K562 (cell line): ENCODE data around the gene DHDDS. TPM values are rescaled to one million over a fixed set of nuclear protein-coding genes. Genes with fewer than 3 reads are reported as not detected.

Source experiments
- ARID1B ChIP-seq: fragments of 450-650 bp; IDR thresholded peaks from 2 replicates; pipeline ENCODE4 v1.6.1; 2016; ENCODE audit warnings: antibody characterized with exemption, mild to moderate bottlenecking, inconsistent platforms
- CTCF ChIP-seq, 3 experiments: IDR thresholded peaks in 2 of 3; conservative IDR thresholded peaks in 1 of 3; 2 replicates each; pipeline ENCODE4 v1.5.1; 2011 to 2012; ENCODE audit warnings: low read length in 3 of 3, mild to moderate bottlenecking in 3 of 3, control low read depth in 2 of 3, improper control_type of control experiment in 1 of 3, inconsistent platforms in 1 of 3, low read depth in 1 of 3, mixed read lengths in 1 of 3, moderate library complexity in 1 of 3; ENCODE audit not compliant: insufficient read depth in 2 of 3
- CXXC5 ChIP-seq: fragments of 250-450 bp; sonication (Bioruptor Pico); IDR thresholded peaks from 2 replicates; pipeline ENCODE4 v1.8.0; 2022; ENCODE audit warnings: inconsistent platforms, mild to moderate bottlenecking, moderate library complexity
- GABPB2 ChIP-seq: fragments of 250-450 bp; sonication (Bioruptor Pico); conservative IDR thresholded peaks from 2 replicates; pipeline ENCODE4 v1.5.1; 2021; ENCODE audit warnings: mild to moderate bottlenecking
- GTF2E2 ChIP-seq: fragments of 200-800 bp; sonication (Bioruptor generic); IDR thresholded peaks from 2 replicates; pipeline ENCODE4 v1.6.1; 2016; ENCODE audit warnings: missing genetic modification characterization, missing compliant biosample characterization
- HDGF ChIP-seq: fragments of 450-650 bp; IDR thresholded peaks from 2 replicates; pipeline ENCODE4 v1.6.1; 2016
- HMG20B ChIP-seq: fragments of 250-450 bp; sonication (Bioruptor Pico); IDR thresholded peaks from 2 replicates; pipeline ENCODE4 v1.5.0; 2021; ENCODE audit warnings: mild to moderate bottlenecking
- JUNB ChIP-seq: fragments of 450-650 bp; formaldehyde crosslinking; conservative IDR thresholded peaks from 2 replicates; pipeline ENCODE4 v1.4.0; 2020; ENCODE audit warnings: mild to moderate bottlenecking
- LEF1 ChIP-seq: fragments of 450-650 bp; IDR thresholded peaks from 2 replicates; pipeline ENCODE4 v1.6.1; 2016; ENCODE audit warnings: mild to moderate bottlenecking
- MAFK ChIP-seq: IDR thresholded peaks from 2 replicates; pipeline ENCODE4 v1.6.1; 2011; ENCODE audit warnings: low read length, improper control_type of control experiment
- MEF2D ChIP-seq: conservative IDR thresholded peaks from 2 replicates; pipeline ENCODE4 v1.6.1; 2016; ENCODE audit warnings: low read depth, missing genetic modification characterization, missing compliant biosample characterization
- MNT ChIP-seq, 2 experiments: fragments of 450-650 bp; conservative IDR thresholded peaks; 2 replicates each; pipeline ENCODE4 v1.6.1; 2017; ENCODE audit warnings: mild to moderate bottlenecking in 2 of 2, moderate library complexity in 2 of 2
- NBN ChIP-seq: fragments of 450-650 bp; IDR thresholded peaks from 2 replicates; pipeline ENCODE4 v1.6.1; 2016; ENCODE audit warnings: low read depth, mild to moderate bottlenecking
- NCOA4 ChIP-seq: fragments of 450-650 bp; IDR thresholded peaks from 2 replicates; pipeline ENCODE4 v1.6.1; 2018; ENCODE audit warnings: mild to moderate bottlenecking; ENCODE audit not compliant: partially characterized antibody
- POLR2AphosphoS5 ChIP-seq: IDR thresholded peaks from 2 replicates; pipeline ENCODE4 v1.6.1; 2011; ENCODE audit warnings: mild to moderate bottlenecking, low read depth, low read length, moderate library complexity; ENCODE audit not compliant: control insufficient read depth, insufficient read depth
- PPARD ChIP-seq: fragments of 250-450 bp; sonication (Bioruptor Pico); IDR thresholded peaks from 2 replicates; pipeline ENCODE4 v1.8.0; 2022; ENCODE audit warnings: inconsistent platforms, mild to moderate bottlenecking, moderate library complexity
- RBM14 ChIP-seq: fragments of 200-400 bp; formaldehyde crosslinking; IDR thresholded peaks from 2 replicates; pipeline ENCODE4 v1.6.1; 2018; ENCODE audit warnings: low read depth, mild to moderate bottlenecking, low read length, moderate library complexity, borderline replicate concordance; ENCODE audit not compliant: insufficient read depth
- SMAD1 ChIP-seq: fragments of 150-350 bp; IDR thresholded peaks from 2 replicates; pipeline ENCODE4 v1.6.1; 2014; ENCODE audit warnings: low read length, low read depth; ENCODE audit not compliant: partially characterized antibody
- USF2 ChIP-seq: sonication (generic); formaldehyde crosslinking; IDR thresholded peaks from 2 replicates; pipeline ENCODE4 v1.5.0; 2020; ENCODE audit warnings: missing genetic modification reagents
- ZBTB12 ChIP-seq: fragments of 250-450 bp; sonication (Bioruptor Pico); IDR thresholded peaks from 2 replicates; pipeline ENCODE4 v1.4.0; 2020
- ZNF121 ChIP-seq: sonication (generic); formaldehyde crosslinking; conservative IDR thresholded peaks from 2 replicates; pipeline ENCODE4 v1.8.0; 2022; ENCODE audit warnings: missing genetic modification reagents
- ZNF316 ChIP-seq: fragments of 450-650 bp; IDR thresholded peaks from 2 replicates; pipeline ENCODE4 v1.6.1; 2016
- ZNF408 ChIP-seq: fragments of 250-450 bp; sonication (Bioruptor Pico); IDR thresholded peaks from 2 replicates; pipeline ENCODE4 v1.4.0; 2020; ENCODE audit warnings: low read depth, mild to moderate bottlenecking, moderate library complexity
- ZNF445 ChIP-seq: fragments of 250-450 bp; sonication (Bioruptor Pico); IDR thresholded peaks from 2 replicates; pipeline ENCODE4 v1.4.0; 2020; ENCODE audit warnings: low read depth, mild to moderate bottlenecking, moderate library complexity
- ZNF668 ChIP-seq: fragments of 250-450 bp; sonication (Bioruptor Pico); IDR thresholded peaks from 2 replicates; pipeline ENCODE4 v1.8.0; 2022; ENCODE audit warnings: mild to moderate bottlenecking, inconsistent platforms
- ZNF707 ChIP-seq: fragments of 250-450 bp; sonication (Bioruptor Pico); conservative IDR thresholded peaks from 2 replicates; pipeline ENCODE4 v1.8.0; 2022; ENCODE audit warnings: inconsistent platforms, mild to moderate bottlenecking, moderate library complexity
- polyA plus RNA-seq, 8 experiments: library from polyadenylated mRNA; depleted of rRNA in 4 of 8; stranded (reverse) in 5 of 8; unstranded in 3 of 8; fragments of >200 nt; fragmentation: Nextera tagmentation in 2 of 8; fragmentation: Illumina TruSeq in 1 of 8; extraction: Ambion mirVana in 2 of 8; extraction: Trizol in 1 of 8; gene quantifications; 2 replicates each; pipeline versions ENCODE4 v1.2.1 to v1.2.3, GENCODE V29; 2011 to 2014; ENCODE audit warnings: inconsistent platforms in 1 of 8, missing spikeins in 1 of 8
- total RNA-seq, 7 experiments: library from RNA; depleted of rRNA in 6 of 7; stranded (reverse); fragments of >200 nt in 6 of 7; fragmentation: Illumina TruSeq in 2 of 7; extraction: Trizol in 2 of 7; gene quantifications; 2 replicates each; pipeline versions ENCODE4 v1.2.1 to v1.2.3, GENCODE V29; 2011 to 2021; ENCODE audit warnings: low replicate concordance in 1 of 7

The DHDDS gene
- total and polyA plus RNA-seq, 9 of the 15 experiments (the other 6 are each of a cell fraction or from before 2014, with no cell fraction given), result 33.3 to 55.0 (median 44.3) TPM

- peak; percentile 79 for TF ChIP-seq SMAD1
- no peak for TF ChIP-seq ZNF316
- TF ChIP-seq MEF2D (tag), result no peak
- 0 out of 2 replicates have a peak, but pooled peaks have one; percentile 48 for TF ChIP-seq HMG20B (CRISPR knock-in tag)
- TF ChIP-seq CTCF (IDR thresholded peaks at IDR 0.05 in 2 of 3, conservative IDR thresholded peaks at IDR 0.05 in 1 of 3; ENCODE audit: insufficient read depth in 2 of 3, low read depth in 1 of 3, low read length in 3 of 3), result no peak
- peak; percentile 66 for TF ChIP-seq POLR2AphosphoS5
- no peak for TF ChIP-seq ZNF668 (CRISPR knock-in tag)
- TF ChIP-seq JUNB (CRISPR knock-in tag), result no peak
- no peak for TF ChIP-seq ZNF408 (CRISPR knock-in tag)
- TF ChIP-seq PPARD (CRISPR knock-in tag), result no peak
- peak; percentile 93 for TF ChIP-seq USF2 (CRISPR knock-in tag)
- TF ChIP-seq ZNF707 (CRISPR knock-in tag), result no peak
- TF ChIP-seq GABPB2 (CRISPR knock-in tag), result 0 out of 2 replicates have a peak, but pooled peaks have one; percentile 36
- no peak for TF ChIP-seq MAFK
- no peak for TF ChIP-seq CXXC5 (CRISPR knock-in tag)
- TF ChIP-seq RBM14, result peak; percentile 99; the same call in 1 of the 2 replicates
- peak; percentile 98 for TF ChIP-seq GTF2E2
- no peak for TF ChIP-seq NCOA4
- TF ChIP-seq HDGF, result no peak
- TF ChIP-seq ZNF121, result no peak
- TF ChIP-seq LEF1, result peak; percentile 30
- no peak for TF ChIP-seq ZNF445 (CRISPR knock-in tag)
- TF ChIP-seq ARID1B, result no peak
- no peak for TF ChIP-seq NBN
- no peak for TF ChIP-seq ZBTB12
- no peak for TF ChIP-seq MNT (conservative IDR thresholded peaks at IDR 0.05)
Measured at GRCh38 chr1:26472320-26472900, 40.3 kb downstream of the DHDDS start, which contains the start of gene HMGN2 (continued).
